KG1 (cell line): ENCODE measurements around the gene CCHCR1.

Source experiments
- DNase-seq: peaks from one replicate; lab custom pipeline; 2025; lab: John Stamatoyannopoulos, UW

The CCHCR1 gene

GRCh38 chr6:31129130-31129529 lies 28.5 kb downstream of the CCHCR1 start:
- DNase-seq = no peak

GRCh38 chr6:31128093-31128676 lies 29.4 kb downstream of the CCHCR1 start:
- DNase-seq = peak; percentile 40

- no peak for DNase-seq
Measured at GRCh38 chr6:31126396-31127175, 31.0 kb downstream of the CCHCR1 start.

GRCh38 chr6:31125586-31126363 lies 31.8 kb downstream of the CCHCR1 start:
- DNase-seq = no peak

DNA sequence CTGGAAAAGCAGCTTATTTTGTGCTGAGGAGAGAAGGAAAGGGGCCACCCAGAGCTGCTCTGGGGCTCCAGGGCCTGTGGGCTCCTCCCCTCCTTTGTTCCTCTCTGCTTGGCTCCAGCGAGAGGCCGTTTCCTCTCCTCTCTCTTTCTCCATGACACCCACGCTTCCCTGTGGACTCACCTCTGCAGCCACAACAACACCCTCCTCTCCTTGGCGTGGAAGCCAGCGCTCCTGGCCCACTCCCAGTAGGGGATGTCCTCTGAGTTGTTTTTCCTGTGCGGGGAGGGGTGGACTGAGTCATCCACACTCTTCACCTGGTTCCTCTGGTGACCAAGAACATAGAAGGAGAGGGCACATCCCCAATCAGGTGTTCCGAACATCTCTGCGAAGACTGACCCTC lies 32.4 kb downstream of the CCHCR1 start:
- DNase-seq = no peak

- DNase-seq = no peak
Measured at GRCh38 chr6:31122791-31123706, 34.6 kb downstream of the CCHCR1 start.

DNA sequence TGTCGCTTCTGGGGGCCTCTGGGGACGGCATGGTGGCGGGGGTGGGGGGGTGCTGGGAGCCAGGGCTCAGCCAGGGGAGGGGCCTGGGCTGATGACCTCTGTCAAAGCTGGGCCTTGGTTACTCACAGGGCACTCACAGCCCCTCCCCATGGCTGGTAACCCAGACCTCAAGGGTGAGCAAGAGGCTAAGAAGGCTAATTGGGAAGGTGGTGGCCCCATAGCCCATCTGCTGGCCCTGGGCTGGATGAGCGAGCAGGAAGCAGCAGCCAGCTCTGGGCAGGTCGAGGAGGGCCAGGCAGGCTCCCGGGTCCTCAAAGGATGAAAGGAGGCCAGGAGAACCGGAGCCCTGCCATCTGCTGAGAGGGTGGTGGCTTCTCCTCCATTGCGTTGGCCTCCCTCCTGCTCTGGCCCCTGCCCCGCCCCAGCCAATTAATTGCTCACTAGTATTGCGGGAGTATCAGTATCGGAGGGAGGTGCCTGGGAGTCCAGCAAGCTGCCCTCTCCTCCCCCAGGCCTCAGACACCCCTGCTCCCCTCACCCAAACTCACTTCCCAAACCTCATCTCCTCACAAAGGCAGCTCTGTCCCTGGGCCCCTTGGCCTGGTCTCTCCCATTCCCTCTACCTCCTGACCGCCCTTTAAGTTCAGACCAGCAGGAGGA lies 36.3 kb downstream of the CCHCR1 start:
- DNase-seq = no peak

- DNase-seq = no peak
Measured at GRCh38 chr6:31120151-31120915, 37.3 kb downstream of the CCHCR1 start, which contains the start of gene CDSN. Gene CDSN (minus strand): TSS chr6:31120446. CDS start chr6:31120419, 27 bp downstream.

DNA sequence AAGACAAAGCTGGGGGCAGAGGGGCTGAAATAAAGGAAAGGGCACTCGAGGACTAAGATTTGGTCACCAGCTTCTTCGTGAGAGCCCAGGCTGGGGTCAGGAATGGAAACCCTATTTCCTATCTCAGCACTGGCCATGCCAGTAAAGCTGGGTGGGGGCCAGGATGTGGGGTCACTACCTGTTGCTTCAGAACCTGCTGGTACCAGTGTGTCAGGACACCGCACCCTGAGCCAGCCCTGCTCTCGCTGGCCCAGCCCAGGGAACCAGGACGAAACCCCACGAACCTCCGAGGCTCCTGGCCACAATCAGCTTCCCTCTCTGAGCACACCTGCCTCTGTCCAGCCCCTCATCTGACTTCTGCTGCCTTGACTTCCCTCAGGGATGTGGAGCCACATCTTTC lies 39.4 kb downstream of the CCHCR1 start:
- no peak for DNase-seq

- no peak for DNase-seq
Measured at GRCh38 chr6:31116661-31117385, 40.8 kb downstream of the CCHCR1 start.

- DNase-seq = no peak
Measured at GRCh38 chr6:31115941-31116560, 41.6 kb downstream of the CCHCR1 start.

DNA sequence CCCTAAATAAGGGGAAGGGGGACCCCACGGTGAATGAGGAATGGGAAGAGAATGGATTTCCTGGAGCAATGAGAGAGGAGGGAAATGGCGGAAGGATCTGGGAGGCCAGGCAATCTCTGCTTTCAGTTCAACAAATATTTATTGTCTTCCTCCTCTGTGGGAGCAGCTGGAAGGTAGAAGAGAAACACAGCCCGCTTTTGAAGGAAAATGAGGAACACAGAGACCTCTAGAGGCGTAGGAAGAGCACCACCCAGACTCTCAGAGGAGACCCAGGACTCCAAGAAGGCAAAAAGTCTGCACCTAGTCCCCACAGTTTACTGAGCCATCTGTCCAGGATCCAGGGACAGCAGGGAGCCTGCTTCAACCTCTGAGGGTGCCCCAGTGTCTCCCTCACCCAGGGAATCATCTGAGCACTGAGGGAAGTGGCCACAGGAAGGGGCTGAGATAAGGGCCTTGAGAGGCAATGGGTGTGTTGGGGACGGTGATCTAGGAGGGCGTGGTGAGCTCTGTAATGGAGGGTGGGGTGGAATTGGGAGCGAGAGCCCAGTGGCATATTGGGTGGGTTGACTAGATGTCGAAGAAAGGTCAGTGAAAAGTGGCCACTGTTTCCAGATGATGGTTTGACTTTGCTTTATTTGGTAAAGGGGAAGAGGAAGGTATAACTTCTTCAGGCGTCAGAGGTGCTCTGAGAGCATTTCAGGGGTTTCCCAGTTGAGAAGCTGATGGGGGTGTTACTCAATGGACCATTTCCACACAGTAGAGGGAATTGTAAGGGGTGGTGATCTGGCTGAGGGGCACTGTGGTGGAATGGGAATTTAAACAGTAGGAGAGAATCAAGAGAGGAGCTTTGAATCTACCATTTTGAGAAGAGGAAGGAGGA lies 42.4 kb downstream of the CCHCR1 start:
- DNase-seq = no peak

- no peak for DNase-seq
Measured at GRCh38 chr6:31114541-31114878, 43.1 kb downstream of the CCHCR1 start, which contains the start of gene PSORS1C1. Gene PSORS1C1 (plus strand): TSS chr6:31114800. CDS start chr6:31129633, 14,833 bp downstream.

- DNase-seq = no peak
Measured at GRCh38 chr6:31113861-31114540, 43.6 kb downstream of the CCHCR1 start.

- DNase-seq = no peak
Measured at GRCh38 chr6:31112478-31112877, 45.1 kb downstream of the CCHCR1 start, which contains the start of gene C6orf15. Gene C6orf15 (minus strand): TSS chr6:31112575. CDS start chr6:31112555, 20 bp downstream.

GRCh38 chr6:31111712-31112111 lies 45.9 kb downstream of the CCHCR1 start:
- DNase-seq = no peak

DNA sequence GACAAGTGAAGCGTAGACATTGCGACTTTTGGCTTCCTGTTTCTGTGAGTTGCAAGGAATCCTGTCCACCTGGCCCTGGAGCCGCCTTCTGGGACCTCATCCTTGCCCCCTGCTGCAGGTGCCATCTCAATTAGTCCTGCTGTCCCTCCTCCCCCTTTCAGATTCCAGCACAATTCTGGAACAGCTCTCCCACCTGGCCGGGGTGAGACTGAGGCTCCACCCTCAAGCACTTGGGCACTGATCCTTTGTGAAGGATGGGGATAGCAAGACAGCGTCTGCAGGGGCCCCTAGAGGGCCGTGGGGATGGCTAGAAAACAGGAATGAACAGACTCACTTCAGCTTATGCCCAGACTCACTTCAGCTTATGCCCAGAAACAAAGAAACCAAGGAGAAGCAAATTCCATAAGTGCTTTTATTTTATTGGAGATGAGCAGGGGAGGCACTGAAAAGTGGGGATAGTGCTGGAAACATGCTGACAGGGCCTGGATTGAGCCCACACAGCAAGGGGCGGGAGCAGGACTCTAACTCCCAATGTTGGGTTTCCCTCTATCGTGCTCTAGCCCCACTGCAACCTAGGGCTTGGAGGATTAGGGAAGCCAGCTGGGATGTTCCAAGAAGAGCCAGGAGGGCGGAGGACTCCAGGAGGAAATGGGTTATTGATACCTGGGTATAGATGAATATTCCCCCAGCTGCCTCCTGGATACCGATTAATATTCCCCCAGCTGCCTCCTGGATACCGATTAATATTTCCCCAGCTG lies 46.6 kb downstream of the CCHCR1 start:
- DNase-seq = no peak
